H1 (cell line): ENCODE measurements around the gene ARHGAP24. TPM values are rescaled to one million over a fixed set of nuclear protein-coding genes. Genes with fewer than 3 reads are reported as not detected.

Source experiments
- CTCF ChIA-PET: fragments of 300-600 bp; sonication (Branson Sonifier 250); formaldehyde crosslinking; loops from one replicate; lab custom pipeline; 2021; ENCODE audit not compliant: partially characterized antibody; lab: Charles Lee
- POLR2A ChIA-PET: fragments of 300-600 bp; sonication (Branson Sonifier 250); formaldehyde crosslinking; loops from one replicate; lab custom pipeline; 2021; ENCODE audit warnings: inconsistent platforms; ENCODE audit not compliant: partially characterized antibody; lab: Charles Lee
- DNase-seq, 2 experiments: peaks; one replicate each; pipeline versions ENCODE4 v3.0.0 to v3.0.0-alpha.2; 2010 to 2022; ENCODE audit warnings: low spot score in 2 of 2, low read depth in 1 of 2, mixed read lengths in 1 of 2
- FAIRE-seq: peaks from 2 replicates; lab custom pipeline; 2011; peaks lifted over from hg19 to GRCh38; lab: Jason Lieb, UNC
- H2AFZ ChIP-seq: 2 replicates; pipeline ENCODE4 v1.8.1; 2012; ENCODE audit warnings: low read length, inconsistent platforms
- H2AK5ac ChIP-seq: 2 replicates; pipeline ENCODE4 v1.6.1; 2013; ENCODE audit warnings: low read depth, low read length
- H2BK120ac ChIP-seq: replicated peaks from 2 replicates; pipeline ENCODE3; 2013; ENCODE audit warnings: low read depth, low read length, inconsistent platforms
- H2BK12ac ChIP-seq: 2 replicates; pipeline ENCODE4 v1.6.1; 2013; ENCODE audit warnings: low read depth, low read length
- H2BK15ac ChIP-seq: 2 replicates; pipeline ENCODE4 v1.6.1; 2013; ENCODE audit warnings: low read length
- H2BK20ac ChIP-seq: 2 replicates; pipeline ENCODE4 v1.6.1; 2013; ENCODE audit warnings: low read length
- H2BK5ac ChIP-seq: 2 replicates; pipeline ENCODE4 v1.6.1; 2013; ENCODE audit warnings: low read depth, low read length
- H3K14ac ChIP-seq: 2 replicates; pipeline ENCODE4 v1.6.1; 2013; ENCODE audit warnings: inconsistent platforms; ENCODE audit not compliant: insufficient read length
- H3K18ac ChIP-seq: 2 replicates; pipeline ENCODE4 v1.6.1; 2013; ENCODE audit warnings: low read length; ENCODE audit errors: extremely low read depth
- H3K23ac ChIP-seq: 2 replicates; pipeline ENCODE4 v1.6.1; 2013; ENCODE audit warnings: inconsistent platforms; ENCODE audit not compliant: insufficient read length
- H3K23me2 ChIP-seq: 2 replicates; pipeline ENCODE4 v1.6.1; 2013; ENCODE audit warnings: low read depth, low read length
- H3K27ac ChIP-seq: 2 replicates; pipeline ENCODE4 v1.6.1; 2011; ENCODE audit warnings: low read depth, low read length, inconsistent platforms
- H3K27me3 ChIP-seq, 4 experiments: replicated peaks in 1 of 4; 1 replicate in 1 of 4; 2 replicates in 3 of 4; pipeline versions ENCODE4 v1.6.1 to v1.8.1; 2011 to 2013; ENCODE audit warnings: low read length in 3 of 4, mild to moderate bottlenecking in 3 of 4, inconsistent platforms in 2 of 4, mixed read lengths in 2 of 4, moderate library complexity in 1 of 4; ENCODE audit not compliant: control insufficient read depth in 3 of 4, insufficient read depth in 3 of 4; ENCODE audit errors: extremely low read depth in 1 of 4
- H3K36me3 ChIP-seq, 4 experiments: 2 replicates each; pipeline versions ENCODE4 v1.6.1 to v1.8.1; 2011 to 2013; ENCODE audit warnings: mild to moderate bottlenecking in 4 of 4, low read length in 3 of 4, moderate library complexity in 2 of 4, control low read depth in 1 of 4, inconsistent platforms in 1 of 4; ENCODE audit not compliant: insufficient read depth in 4 of 4, control insufficient read depth in 2 of 4
- H3K4ac ChIP-seq: replicated peaks from 2 replicates; pipeline ENCODE3; 2013; ENCODE audit warnings: low read length, low read depth, mixed read lengths, inconsistent platforms; ENCODE audit not compliant: insufficient read length
- H3K4me1 ChIP-seq, 4 experiments: replicated peaks in 1 of 4; 1 replicate in 1 of 4; 2 replicates in 3 of 4; pipeline versions ENCODE4 v1.6.1 to v1.8.1; 2011 to 2013; ENCODE audit warnings: low read length in 3 of 4, inconsistent platforms in 2 of 4, mixed read lengths in 1 of 4; ENCODE audit not compliant: insufficient read depth in 4 of 4, control insufficient read depth in 3 of 4
- H3K4me2 ChIP-seq, 2 experiments: 2 replicates each; pipeline versions ENCODE4 v1.6.1 to v1.8.1; 2011 to 2013; ENCODE audit warnings: low read depth in 2 of 2, low read length in 2 of 2, control low read depth in 1 of 2, inconsistent platforms in 1 of 2, mild to moderate bottlenecking in 1 of 2; ENCODE audit not compliant: insufficient read depth in 1 of 2
- H3K4me3 ChIP-seq, 4 experiments: fragments of 200-600, 300-600 bp in 1 of 4; sonication (generic), shearing (Covaris generic), sonication (Bioruptor Twin) in 1 of 4; 2 replicates each; pipeline versions ENCODE4 v1.5.1 to v1.8.1; 2011 to 2016; ENCODE audit warnings: low read length in 4 of 4, low read depth in 3 of 4, control low read depth in 2 of 4, inconsistent platforms in 2 of 4, mild to moderate bottlenecking in 2 of 4, mixed read lengths in 1 of 4, moderate library complexity in 1 of 4; ENCODE audit not compliant: insufficient read depth in 2 of 4; ENCODE audit errors: extremely low read depth in 1 of 4
- H3K56ac ChIP-seq: replicated peaks from 2 replicates; pipeline ENCODE3; 2013; ENCODE audit warnings: low read depth, mild to moderate bottlenecking, mixed read lengths, low read length, inconsistent platforms; ENCODE audit not compliant: insufficient read length
- H3K79me1 ChIP-seq: 2 replicates; pipeline ENCODE4 v1.6.1; 2013; ENCODE audit warnings: low read depth, low read length, control low read depth
- H3K79me2 ChIP-seq, 2 experiments: 2 replicates each; pipeline versions ENCODE4 v1.6.1 to v1.8.1; 2012 to 2013; ENCODE audit warnings: low read length in 2 of 2, mild to moderate bottlenecking in 2 of 2, inconsistent platforms in 1 of 2; ENCODE audit not compliant: insufficient read depth in 2 of 2, control insufficient read depth in 1 of 2
- H3K9ac ChIP-seq, 4 experiments: replicated peaks in 1 of 4; 1 replicate in 1 of 4; 2 replicates in 3 of 4; pipeline versions ENCODE4 v1.6.1 to v1.8.1; 2011 to 2013; ENCODE audit warnings: low read depth in 3 of 4, low read length in 3 of 4, control low read depth in 2 of 4, mild to moderate bottlenecking in 2 of 4, moderate library complexity in 2 of 4, inconsistent platforms in 1 of 4; ENCODE audit errors: extremely low read depth in 1 of 4
- H3K9me3 ChIP-seq, 2 experiments: 2 replicates each; pipeline versions ENCODE4 v1.6.1 to v1.8.1; 2012 to 2013; ENCODE audit warnings: mild to moderate bottlenecking in 2 of 2, moderate library complexity in 2 of 2, control low read depth in 1 of 2, inconsistent platforms in 1 of 2, low read depth in 1 of 2, low read length in 1 of 2, mixed read lengths in 1 of 2; ENCODE audit not compliant: insufficient read depth in 2 of 2
- H4K20me1 ChIP-seq, 2 experiments: replicated peaks in 1 of 2; 2 replicates each; pipeline versions ENCODE3 to v1.8.1; 2011 to 2013; ENCODE audit warnings: inconsistent platforms in 2 of 2, low read length in 2 of 2, mild to moderate bottlenecking in 1 of 2; ENCODE audit not compliant: insufficient read depth in 2 of 2, control insufficient read depth in 1 of 2
- H4K5ac ChIP-seq: 2 replicates; pipeline ENCODE4 v1.6.1; 2013; ENCODE audit warnings: low read length, low read depth, mixed read lengths, inconsistent platforms; ENCODE audit not compliant: insufficient read length
- H4K8ac ChIP-seq: 2 replicates; pipeline ENCODE4 v1.8.0; 2013; ENCODE audit warnings: mild to moderate bottlenecking, moderate library complexity, low read length, inconsistent platforms; ENCODE audit not compliant: insufficient read depth; ENCODE audit errors: extremely low read depth
- H4K91ac ChIP-seq: replicated peaks from 2 replicates; pipeline ENCODE3; 2013; ENCODE audit warnings: low read length, mixed read lengths, inconsistent platforms; ENCODE audit not compliant: insufficient read length
- CTBP2 ChIP-seq: IDR thresholded peaks from 2 replicates; pipeline ENCODE4 v1.7.0; 2011; ENCODE audit warnings: borderline replicate concordance, mild to moderate bottlenecking, moderate library complexity, mixed read lengths, low read length; ENCODE audit not compliant: insufficient read depth, insufficient read length
- EGR1 ChIP-seq: IDR thresholded peaks from 2 replicates; pipeline ENCODE4 v1.6.1; 2011; ENCODE audit warnings: low read depth, low read length, borderline replicate concordance
- EZH2 ChIP-seq: fragments of 200-600 bp; sonication (generic); IDR thresholded peaks from 2 replicates; pipeline ENCODE4 v1.7.1; 2012; ENCODE audit warnings: low read depth, mild to moderate bottlenecking, moderate library complexity, low read length, inconsistent platforms; ENCODE audit not compliant: severe bottlenecking
- MAFK ChIP-seq: IDR thresholded peaks from 2 replicates; pipeline ENCODE4 v1.6.1; 2012; ENCODE audit warnings: low read depth, mild to moderate bottlenecking, improper control_type of control experiment, low read length
- POU5F1 ChIP-seq: IDR thresholded peaks from 2 replicates; pipeline ENCODE4 v1.6.1; 2011; ENCODE audit warnings: low read depth, mild to moderate bottlenecking, low read length, moderate library complexity
- SIX5 ChIP-seq: IDR thresholded peaks from 2 replicates; pipeline ENCODE4 v1.6.1; 2011; ENCODE audit warnings: mild to moderate bottlenecking, low read depth, low read length
- SP1 ChIP-seq: IDR thresholded peaks from 2 replicates; pipeline ENCODE4 v1.6.1; 2011; ENCODE audit warnings: low read depth, low read length
- SUZ12 ChIP-seq: fragments of 200-600 bp; sonication (generic); IDR thresholded peaks from 2 replicates; pipeline ENCODE4 v1.6.1; 2012; ENCODE audit warnings: mild to moderate bottlenecking, inconsistent platforms, low read length, moderate library complexity, mixed read lengths
- TAF7 ChIP-seq: optimal IDR thresholded peaks from 2 replicates; pipeline ENCODE3; 2011; ENCODE audit warnings: low read depth, mild to moderate bottlenecking, inconsistent platforms, low read length, moderate library complexity, borderline replicate concordance
- TBP ChIP-seq: IDR thresholded peaks from 2 replicates; pipeline ENCODE4 v1.6.1; 2011; ENCODE audit warnings: low read depth, low read length, improper control_type of control experiment
- YY1 ChIP-seq: IDR thresholded peaks from 2 replicates; pipeline ENCODE4 v1.6.1; 2011; ENCODE audit warnings: low read depth, mild to moderate bottlenecking, low read length
- polyA plus RNA-seq, 7 experiments: library from polyadenylated mRNA; depleted of rRNA in 3 of 7; stranded (reverse) in 5 of 7; unstranded in 2 of 7; fragments of >200 nt in 5 of 7; fragments of 200-250 nt in 2 of 7; gene quantifications; 1 replicate in 5 of 7; 2 replicates in 1 of 7; 4 replicates in 1 of 7; pipeline versions ENCODE4 v1.2.1 to v1.2.3, GENCODE V29; 2011 to 2013; ENCODE audit warnings: missing spikeins in 2 of 7, mixed read lengths in 2 of 7
- total RNA-seq: library from RNA; stranded (reverse); fragmentation: NEBNext Ultra II Directional; extraction: Animal tissue kit (Norgen Biotek cat#: 25700); gene quantifications from 2 replicates; pipeline ENCODE4 v1.2.1, GENCODE V29; 2021
- TF ChIP-seq, protein P1 (sequence below), 3 experiments: IDR thresholded peaks; 1 replicate in 2 of 3; 2 replicates in 1 of 3; pipeline versions ENCODE4 v1.5.1 to v1.6.1; 2011; ENCODE audit warnings: low read length in 3 of 3, mild to moderate bottlenecking in 3 of 3, inconsistent platforms in 2 of 3, low read depth in 1 of 3, moderate library complexity in 1 of 3; ENCODE audit not compliant: insufficient read depth in 1 of 3; ENCODE audit errors: control extremely low read depth in 1 of 3
- TF ChIP-seq, protein P2 (sequence below): IDR thresholded peaks from 2 replicates; pipeline ENCODE4 v1.6.1; 2012; ENCODE audit warnings: inconsistent platforms

ARHGAP24 gene
- total and polyA plus RNA-seq, 2 of the 8 experiments (the other 6 are each of a cell fraction or from before 2014, with no cell fraction given): 0.08 to 0.50 TPM

GRCh38 chr4:85790582-85790981 lies 315.6 kb downstream of the ARHGAP24 start:
- no peak overlapping the region for H2AK5ac ChIP-seq
- TF ChIP-seq TAF7 (no peak), SP1 (no peak), EGR1 (no peak), MAFK (no peak), POU5F1 (no peak), YY1 (no peak), SUZ12 (no peak), TBP (no peak), EZH2 (no peak), SIX5 (no peak), CTBP2 (no peak)
- TF ChIP-seq, protein P1, sequence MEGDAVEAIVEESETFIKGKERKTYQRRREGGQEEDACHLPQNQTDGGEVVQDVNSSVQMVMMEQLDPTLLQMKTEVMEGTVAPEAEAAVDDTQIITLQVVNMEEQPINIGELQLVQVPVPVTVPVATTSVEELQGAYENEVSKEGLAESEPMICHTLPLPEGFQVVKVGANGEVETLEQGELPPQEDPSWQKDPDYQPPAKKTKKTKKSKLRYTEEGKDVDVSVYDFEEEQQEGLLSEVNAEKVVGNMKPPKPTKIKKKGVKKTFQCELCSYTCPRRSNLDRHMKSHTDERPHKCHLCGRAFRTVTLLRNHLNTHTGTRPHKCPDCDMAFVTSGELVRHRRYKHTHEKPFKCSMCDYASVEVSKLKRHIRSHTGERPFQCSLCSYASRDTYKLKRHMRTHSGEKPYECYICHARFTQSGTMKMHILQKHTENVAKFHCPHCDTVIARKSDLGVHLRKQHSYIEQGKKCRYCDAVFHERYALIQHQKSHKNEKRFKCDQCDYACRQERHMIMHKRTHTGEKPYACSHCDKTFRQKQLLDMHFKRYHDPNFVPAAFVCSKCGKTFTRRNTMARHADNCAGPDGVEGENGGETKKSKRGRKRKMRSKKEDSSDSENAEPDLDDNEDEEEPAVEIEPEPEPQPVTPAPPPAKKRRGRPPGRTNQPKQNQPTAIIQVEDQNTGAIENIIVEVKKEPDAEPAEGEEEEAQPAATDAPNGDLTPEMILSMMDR (IDR thresholded peaks at IDR 0.05; ENCODE audit: control extremely low read depth in 1 of 3, insufficient read depth in 1 of 3, low read depth in 1 of 3, low read length in 3 of 3): no peak
- TF ChIP-seq, protein P2, sequence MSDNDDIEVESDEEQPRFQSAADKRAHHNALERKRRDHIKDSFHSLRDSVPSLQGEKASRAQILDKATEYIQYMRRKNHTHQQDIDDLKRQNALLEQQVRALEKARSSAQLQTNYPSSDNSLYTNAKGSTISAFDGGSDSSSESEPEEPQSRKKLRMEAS: no peak

More at GRCh38 chr4:85790582-85790981, 315.6 kb downstream of the ARHGAP24 start:
- Histone ChIP-seq H3K4me2 (no peak overlapping the region), H3K4ac (no peak overlapping the region), H3K27ac (no peak overlapping the region), H3K27me3 (no peaks in the 10 kb centered on the region), H2BK12ac (no peak overlapping the region), H2AFZ (no peak overlapping the region), H2BK15ac (no peak overlapping the region), H3K36me3 (no peaks in the 10 kb centered on the region), H4K8ac (no peak overlapping the region), H3K23me2 (no peaks in the 10 kb centered on the region), H3K18ac (no peak overlapping the region), H4K20me1 (no peaks in the 10 kb centered on the region), H3K4me1 (no peaks in the 10 kb centered on the region), H2BK5ac (no peak overlapping the region), H2BK20ac (no peak overlapping the region), H3K9me3 (no peaks in the 10 kb centered on the region), H3K14ac (no peak overlapping the region), H3K9ac (no peak overlapping the region), H3K4me3 (no peak overlapping the region), H3K56ac (no peak overlapping the region), H3K79me2 (no peaks in the 10 kb centered on the region), H4K5ac (no peak overlapping the region), H2BK120ac (no peak overlapping the region), H3K79me1 (no peaks in the 10 kb centered on the region), H4K91ac (no peak overlapping the region), H3K23ac (no peak overlapping the region)
- DNase-seq: no peak
- ChIA-PET POLR2A (no interaction called here), CTCF (no interaction called here)
- no peak for FAIRE-seq
